H1 (cell line): ENCODE data around the gene DOCK10. TPM values are rescaled to one million over a fixed set of nuclear protein-coding genes. Genes with fewer than 3 reads are reported as not detected.

Experiments used
- JUN ChIP-seq: IDR thresholded peaks from 2 replicates; pipeline ENCODE4 v1.6.1; 2011; ENCODE audit warnings: low read depth, mild to moderate bottlenecking, improper control_type of control experiment, low read length
- ZNF274 ChIP-seq: IDR thresholded peaks from 2 replicates; pipeline ENCODE4 v1.7.0; 2012; ENCODE audit warnings: low read length, borderline replicate concordance; ENCODE audit errors: extremely low read depth
- polyA plus RNA-seq, 7 experiments: library from polyadenylated mRNA; depleted of rRNA in 3 of 7; stranded (reverse) in 5 of 7; unstranded in 2 of 7; fragments of >200 nt in 5 of 7; fragments of 200-250 nt in 2 of 7; gene quantifications; 1 replicate in 5 of 7; 2 replicates in 1 of 7; 4 replicates in 1 of 7; pipeline versions ENCODE4 v1.2.1 to v1.2.3, GENCODE V29; 2011 to 2013; ENCODE audit warnings: missing spikeins in 2 of 7, mixed read lengths in 2 of 7
- total RNA-seq: library from RNA; stranded (reverse); fragmentation: NEBNext Ultra II Directional; extraction: Animal tissue kit (Norgen Biotek cat#: 25700); gene quantifications from 2 replicates; pipeline ENCODE4 v1.2.1, GENCODE V29; 2021
- TF ChIP-seq, protein P1 (sequence below): IDR thresholded peaks from 2 replicates; pipeline ENCODE4 v1.6.1; 2011; ENCODE audit warnings: low read length, improper control_type of control experiment
- TF ChIP-seq, protein P2 (sequence below): IDR thresholded peaks from 2 replicates; pipeline ENCODE4 v1.6.1; 2012; ENCODE audit warnings: inconsistent platforms

The DOCK10 gene
- total and polyA plus RNA-seq, 2 of the 8 experiments (the other 6 are each of a cell fraction or from before 2014, with no cell fraction given): 0.33 to 1.6 TPM

DNA sequence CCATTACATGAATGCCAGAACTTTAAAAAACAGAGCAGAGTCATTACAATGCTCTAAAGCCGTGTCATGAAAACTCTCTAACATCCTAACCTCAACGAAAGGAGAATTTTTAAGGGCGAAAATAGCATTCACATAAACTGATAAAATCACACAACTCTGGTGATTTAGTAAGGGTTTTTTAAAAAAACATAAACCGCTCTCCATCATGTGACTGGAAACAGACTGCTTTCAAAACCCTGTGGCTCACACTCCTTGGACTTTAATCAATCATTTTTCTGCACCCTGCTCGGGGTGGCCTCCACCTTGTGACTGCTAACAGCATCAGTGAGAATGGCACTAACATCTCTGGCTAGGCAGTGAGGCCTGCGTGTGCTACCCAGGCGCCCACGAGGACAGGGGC lies 12.1 kb downstream of the DOCK10 start (continued):
- TF ChIP-seq, protein P1, sequence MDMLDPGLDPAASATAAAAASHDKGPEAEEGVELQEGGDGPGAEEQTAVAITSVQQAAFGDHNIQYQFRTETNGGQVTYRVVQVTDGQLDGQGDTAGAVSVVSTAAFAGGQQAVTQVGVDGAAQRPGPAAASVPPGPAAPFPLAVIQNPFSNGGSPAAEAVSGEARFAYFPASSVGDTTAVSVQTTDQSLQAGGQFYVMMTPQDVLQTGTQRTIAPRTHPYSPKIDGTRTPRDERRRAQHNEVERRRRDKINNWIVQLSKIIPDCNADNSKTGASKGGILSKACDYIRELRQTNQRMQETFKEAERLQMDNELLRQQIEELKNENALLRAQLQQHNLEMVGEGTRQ: no peak
- TF ChIP-seq, protein P2, sequence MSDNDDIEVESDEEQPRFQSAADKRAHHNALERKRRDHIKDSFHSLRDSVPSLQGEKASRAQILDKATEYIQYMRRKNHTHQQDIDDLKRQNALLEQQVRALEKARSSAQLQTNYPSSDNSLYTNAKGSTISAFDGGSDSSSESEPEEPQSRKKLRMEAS: no peak
- TF ChIP-seq ZNF274 (no peak), JUN (no peak)
